ENCODE data around the gene SP5. TPM values are rescaled to one million over a fixed set of nuclear protein-coding genes. Genes with fewer than 3 reads are reported as not detected.

Gene SP5
- total and polyA plus RNA-seq, 9 of the 15 experiments (the other 6 are each of a cell fraction or from before 2014, with no cell fraction given), result 0.03 to 1.7 (median 0.16) TPM; not detected in 1

DNA sequence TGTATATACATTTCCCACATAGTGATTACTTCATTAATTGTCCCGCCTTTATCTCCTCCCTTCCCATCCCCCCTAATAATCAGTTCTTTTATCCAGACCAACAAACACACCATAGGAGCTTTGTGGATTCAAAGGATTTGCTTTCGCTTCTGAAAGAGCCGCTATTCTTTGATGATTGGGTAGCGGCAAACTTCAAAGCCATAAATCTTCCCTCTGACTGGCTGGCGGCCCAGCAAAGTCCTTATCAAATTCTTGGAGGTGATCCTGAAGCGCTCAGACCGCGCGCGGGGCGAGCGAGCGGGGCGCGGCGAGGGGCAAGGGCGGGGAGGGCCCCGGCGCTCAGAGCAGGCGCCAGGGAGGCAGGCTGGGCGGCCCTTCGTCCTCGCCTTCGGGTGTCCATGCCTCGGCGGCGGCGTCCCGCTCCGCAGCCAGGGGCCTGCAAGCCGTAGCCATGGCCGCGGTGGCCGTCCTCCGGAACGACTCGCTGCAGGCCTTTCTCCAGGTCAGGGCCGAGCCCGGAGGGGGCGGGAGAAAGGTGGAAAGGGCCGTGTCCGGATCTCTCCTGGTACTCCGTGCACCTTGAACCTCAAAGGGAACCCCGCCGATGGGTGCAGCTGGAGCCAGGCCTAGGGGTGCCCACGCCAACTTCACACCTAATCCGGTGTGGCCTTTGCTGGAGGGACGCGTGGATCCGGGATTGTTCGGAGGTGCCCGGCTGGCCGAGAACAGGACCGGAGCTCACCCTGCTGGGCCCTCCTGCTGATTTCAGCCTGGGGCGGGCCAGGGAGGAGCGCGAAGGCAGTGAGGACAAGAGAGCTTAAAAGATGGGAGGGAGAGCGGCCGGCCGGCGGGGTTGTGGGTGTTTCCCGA lies at the start of gene SP5 (continued):
- TF ChIP-seq, protein P1, sequence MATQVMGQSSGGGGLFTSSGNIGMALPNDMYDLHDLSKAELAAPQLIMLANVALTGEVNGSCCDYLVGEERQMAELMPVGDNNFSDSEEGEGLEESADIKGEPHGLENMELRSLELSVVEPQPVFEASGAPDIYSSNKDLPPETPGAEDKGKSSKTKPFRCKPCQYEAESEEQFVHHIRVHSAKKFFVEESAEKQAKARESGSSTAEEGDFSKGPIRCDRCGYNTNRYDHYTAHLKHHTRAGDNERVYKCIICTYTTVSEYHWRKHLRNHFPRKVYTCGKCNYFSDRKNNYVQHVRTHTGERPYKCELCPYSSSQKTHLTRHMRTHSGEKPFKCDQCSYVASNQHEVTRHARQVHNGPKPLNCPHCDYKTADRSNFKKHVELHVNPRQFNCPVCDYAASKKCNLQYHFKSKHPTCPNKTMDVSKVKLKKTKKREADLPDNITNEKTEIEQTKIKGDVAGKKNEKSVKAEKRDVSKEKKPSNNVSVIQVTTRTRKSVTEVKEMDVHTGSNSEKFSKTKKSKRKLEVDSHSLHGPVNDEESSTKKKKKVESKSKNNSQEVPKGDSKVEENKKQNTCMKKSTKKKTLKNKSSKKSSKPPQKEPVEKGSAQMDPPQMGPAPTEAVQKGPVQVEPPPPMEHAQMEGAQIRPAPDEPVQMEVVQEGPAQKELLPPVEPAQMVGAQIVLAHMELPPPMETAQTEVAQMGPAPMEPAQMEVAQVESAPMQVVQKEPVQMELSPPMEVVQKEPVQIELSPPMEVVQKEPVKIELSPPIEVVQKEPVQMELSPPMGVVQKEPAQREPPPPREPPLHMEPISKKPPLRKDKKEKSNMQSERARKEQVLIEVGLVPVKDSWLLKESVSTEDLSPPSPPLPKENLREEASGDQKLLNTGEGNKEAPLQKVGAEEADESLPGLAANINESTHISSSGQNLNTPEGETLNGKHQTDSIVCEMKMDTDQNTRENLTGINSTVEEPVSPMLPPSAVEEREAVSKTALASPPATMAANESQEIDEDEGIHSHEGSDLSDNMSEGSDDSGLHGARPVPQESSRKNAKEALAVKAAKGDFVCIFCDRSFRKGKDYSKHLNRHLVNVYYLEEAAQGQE (IDR thresholded peaks at IDR 0.05; ENCODE audit: borderline replicate concordance), result peak; percentile 21; the same call in 1 of the 2 replicates
- TF ChIP-seq, protein P1 (CRISPR knock-in tag; IDR thresholded peaks at IDR 0.05; ENCODE audit: low read depth), result no peak; the same call in 1 of the 2 replicates
- TF ChIP-seq MGA (IDR thresholded peaks at IDR 0.05) (peak; percentile 66), HMG20B (CRISPR knock-in tag; IDR thresholded peaks at IDR 0.05) (no peak), TCF15 (CRISPR knock-in tag; IDR thresholded peaks at IDR 0.05) (no peak), ZFP36 (IDR thresholded peaks at IDR 0.05; ENCODE audit: low read depth, low read length, partially characterized antibody) (peak; percentile 59)
